Measurements from ENCODE around the gene TOR3A.

DNA sequence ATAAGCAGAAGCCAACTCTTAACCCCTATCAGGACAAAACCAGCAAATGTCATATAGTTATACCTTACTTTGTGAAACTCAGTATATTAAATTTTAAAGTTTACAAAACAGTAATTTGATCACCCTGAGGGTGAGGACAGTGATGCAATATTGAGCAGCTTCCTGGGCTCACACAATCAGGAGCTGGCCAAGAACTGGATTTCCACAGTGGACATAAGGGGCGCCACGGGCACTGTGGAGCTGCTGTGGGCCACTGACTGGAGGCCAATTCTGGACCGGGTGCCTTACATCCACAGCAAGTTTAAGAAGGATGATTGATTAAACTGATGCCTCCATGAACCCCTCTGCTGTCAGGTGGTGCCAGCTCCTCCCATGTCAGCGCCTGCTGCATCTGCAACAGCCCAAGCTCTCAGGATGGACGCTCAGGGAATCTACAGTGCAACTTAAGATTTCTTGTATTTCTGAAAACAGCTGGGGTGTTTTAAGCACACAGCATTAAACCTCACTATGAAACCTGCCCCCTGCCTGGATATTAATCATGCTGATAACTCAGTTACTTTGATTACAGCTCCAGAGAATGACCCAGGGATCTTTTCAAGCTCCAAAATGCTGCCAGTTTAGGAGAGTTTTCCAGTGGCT, 55.9 kb downstream of the TOR3A start:
- TF ChIP-seq, protein P1, sequence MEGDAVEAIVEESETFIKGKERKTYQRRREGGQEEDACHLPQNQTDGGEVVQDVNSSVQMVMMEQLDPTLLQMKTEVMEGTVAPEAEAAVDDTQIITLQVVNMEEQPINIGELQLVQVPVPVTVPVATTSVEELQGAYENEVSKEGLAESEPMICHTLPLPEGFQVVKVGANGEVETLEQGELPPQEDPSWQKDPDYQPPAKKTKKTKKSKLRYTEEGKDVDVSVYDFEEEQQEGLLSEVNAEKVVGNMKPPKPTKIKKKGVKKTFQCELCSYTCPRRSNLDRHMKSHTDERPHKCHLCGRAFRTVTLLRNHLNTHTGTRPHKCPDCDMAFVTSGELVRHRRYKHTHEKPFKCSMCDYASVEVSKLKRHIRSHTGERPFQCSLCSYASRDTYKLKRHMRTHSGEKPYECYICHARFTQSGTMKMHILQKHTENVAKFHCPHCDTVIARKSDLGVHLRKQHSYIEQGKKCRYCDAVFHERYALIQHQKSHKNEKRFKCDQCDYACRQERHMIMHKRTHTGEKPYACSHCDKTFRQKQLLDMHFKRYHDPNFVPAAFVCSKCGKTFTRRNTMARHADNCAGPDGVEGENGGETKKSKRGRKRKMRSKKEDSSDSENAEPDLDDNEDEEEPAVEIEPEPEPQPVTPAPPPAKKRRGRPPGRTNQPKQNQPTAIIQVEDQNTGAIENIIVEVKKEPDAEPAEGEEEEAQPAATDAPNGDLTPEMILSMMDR (IDR thresholded peaks at IDR 0.05): no peak
- no peak for TF ChIP-seq POLR2A (IDR thresholded peaks at IDR 0.05)
